MM.1S (cell line): ENCODE results near the gene XPNPEP2.

Experiments used
- EZH2phosphoT487 ChIP-seq: fragments of 300-600 bp; sonication (generic); IDR thresholded peaks from 2 replicates; pipeline ENCODE4 v1.6.1; 2018; ENCODE audit warnings: antibody characterized with exemption, low read length
- TF ChIP-seq, protein P1 (sequence below): fragments of 300-600 bp; sonication (generic); IDR thresholded peaks from 2 replicates; pipeline ENCODE4 v1.5.1; 2016; ENCODE audit warnings: antibody characterized with exemption, low read length, mixed read lengths

DNA sequence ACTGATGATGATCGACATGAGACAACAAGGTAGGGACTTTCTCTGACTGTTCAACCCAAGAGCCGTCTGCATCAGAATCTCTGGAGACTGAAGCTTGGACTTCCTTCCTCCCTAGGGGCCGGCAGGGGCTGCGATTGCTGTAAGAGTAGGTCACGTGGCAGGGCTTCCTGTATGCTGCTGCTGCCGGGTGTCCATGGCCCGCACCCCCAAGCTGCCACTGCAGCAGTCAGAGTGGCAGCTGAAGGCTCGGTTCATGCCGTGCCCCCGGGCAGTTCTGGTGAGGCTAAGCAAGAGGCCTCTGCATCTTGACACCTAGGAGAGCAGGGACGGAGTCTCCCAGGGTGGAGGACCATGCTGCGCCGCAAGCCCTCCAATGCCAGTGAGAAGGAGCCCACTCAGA, 41.0 kb downstream of the XPNPEP2 start, which contains the start of gene SASH3:
- TF ChIP-seq, protein P1, sequence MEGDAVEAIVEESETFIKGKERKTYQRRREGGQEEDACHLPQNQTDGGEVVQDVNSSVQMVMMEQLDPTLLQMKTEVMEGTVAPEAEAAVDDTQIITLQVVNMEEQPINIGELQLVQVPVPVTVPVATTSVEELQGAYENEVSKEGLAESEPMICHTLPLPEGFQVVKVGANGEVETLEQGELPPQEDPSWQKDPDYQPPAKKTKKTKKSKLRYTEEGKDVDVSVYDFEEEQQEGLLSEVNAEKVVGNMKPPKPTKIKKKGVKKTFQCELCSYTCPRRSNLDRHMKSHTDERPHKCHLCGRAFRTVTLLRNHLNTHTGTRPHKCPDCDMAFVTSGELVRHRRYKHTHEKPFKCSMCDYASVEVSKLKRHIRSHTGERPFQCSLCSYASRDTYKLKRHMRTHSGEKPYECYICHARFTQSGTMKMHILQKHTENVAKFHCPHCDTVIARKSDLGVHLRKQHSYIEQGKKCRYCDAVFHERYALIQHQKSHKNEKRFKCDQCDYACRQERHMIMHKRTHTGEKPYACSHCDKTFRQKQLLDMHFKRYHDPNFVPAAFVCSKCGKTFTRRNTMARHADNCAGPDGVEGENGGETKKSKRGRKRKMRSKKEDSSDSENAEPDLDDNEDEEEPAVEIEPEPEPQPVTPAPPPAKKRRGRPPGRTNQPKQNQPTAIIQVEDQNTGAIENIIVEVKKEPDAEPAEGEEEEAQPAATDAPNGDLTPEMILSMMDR, result no peak
- no peak for TF ChIP-seq EZH2phosphoT487
